Measurements from ENCODE around the gene EXOC1. TPM values are rescaled to one million over a fixed set of nuclear protein-coding genes. Genes with fewer than 3 reads are reported as not detected.

The EXOC1 gene
- total RNA-seq, 1 donor, result 46.2 TPM

- H3K4me3 ChIP-seq (ENCODE audit: low read depth, low read length), result no peak overlapping the region
- no peak for DNase-seq (ENCODE audit: low read depth)
- no peak for TF ChIP-seq CTCF (IDR thresholded peaks at IDR 0.05; ENCODE audit: insufficient read depth, low read depth, low read length)
Observed at GRCh38 chr4:55820279-55820678, 33.2 kb upstream of the EXOC1 start.

- TF ChIP-seq CTCF (IDR thresholded peaks at IDR 0.05; ENCODE audit: insufficient read depth, low read depth, low read length), result no peak
Observed at GRCh38 chr4:55822329-55822728, 31.1 kb upstream of the EXOC1 start.

GRCh38 chr4:55824865-55825264, 28.6 kb upstream of the EXOC1 start:
- peak; percentile 9 for DNase-seq (ENCODE audit: low read depth)
- TF ChIP-seq CTCF (IDR thresholded peaks at IDR 0.05; ENCODE audit: insufficient read depth, low read depth, low read length), result no peak
- H3K4me3 ChIP-seq (ENCODE audit: low read depth, low read length), result no peak overlapping the region

More at GRCh38 chr4:55822329-55822728, 31.1 kb upstream of the EXOC1 start:
- DNase-seq (ENCODE audit: low read depth), result no peak
- H3K4me3 ChIP-seq (ENCODE audit: low read depth, low read length), result no peak overlapping the region

- no peak overlapping the region for H3K4me3 ChIP-seq (ENCODE audit: low read depth, low read length)
- no peak for TF ChIP-seq CTCF (IDR thresholded peaks at IDR 0.05; ENCODE audit: insufficient read depth, low read depth, low read length)
- no peak for DNase-seq (ENCODE audit: low read depth)
Observed at GRCh38 chr4:55826986-55827385, 26.5 kb upstream of the EXOC1 start.

- no peak for TF ChIP-seq CTCF (IDR thresholded peaks at IDR 0.05; ENCODE audit: insufficient read depth, low read depth, low read length)
- no peak overlapping the region for H3K4me3 ChIP-seq (ENCODE audit: low read depth, low read length)
- no peak for DNase-seq (ENCODE audit: low read depth)
Observed at GRCh38 chr4:55827582-55827981, 25.9 kb upstream of the EXOC1 start.

- no peak for TF ChIP-seq CTCF (IDR thresholded peaks at IDR 0.05; ENCODE audit: insufficient read depth, low read depth, low read length)
- DNase-seq (ENCODE audit: low read depth), result no peak
- H3K4me3 ChIP-seq (ENCODE audit: low read depth, low read length), result no peak overlapping the region
Observed at GRCh38 chr4:55830048-55830447, 23.4 kb upstream of the EXOC1 start.

GRCh38 chr4:55830716-55831115, 22.7 kb upstream of the EXOC1 start:
- no peak for TF ChIP-seq CTCF (IDR thresholded peaks at IDR 0.05; ENCODE audit: insufficient read depth, low read depth, low read length)
- no peak overlapping the region for H3K4me3 ChIP-seq (ENCODE audit: low read depth, low read length)
- peak; percentile 51 for DNase-seq (ENCODE audit: low read depth)

Measured in fibroblast of villous mesenchyme (primary cell).